ENCODE results near the gene CXCL16.

DNA sequence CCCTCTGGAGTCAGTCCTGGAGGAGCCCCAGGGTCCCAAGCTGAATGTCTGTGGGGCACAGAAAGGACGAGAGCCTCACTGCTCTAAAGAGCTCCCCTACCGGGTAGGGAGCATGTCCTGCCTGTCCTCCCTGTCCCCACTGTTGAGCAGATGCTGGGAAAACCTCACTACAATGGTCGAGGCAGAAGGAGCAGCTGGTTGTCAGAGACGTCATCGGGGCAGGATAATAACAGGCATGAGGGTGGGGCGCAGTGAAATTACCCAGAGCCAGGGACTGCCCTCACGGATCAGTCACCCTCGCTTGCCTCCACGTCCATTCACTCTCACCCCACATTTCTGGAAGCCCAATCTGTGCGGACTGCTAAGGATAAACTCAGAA is 32.5 kb upstream of the CXCL16 start:
- TF ChIP-seq CTCF (IDR thresholded peaks at IDR 0.05): no peak
- TF ChIP-seq POLR2A (IDR thresholded peaks at IDR 0.05): no peak

Measured in uterus (tissue), 2 donors.